CD1c-positive myeloid dendritic cell (primary cell): ENCODE measurements around the gene HCFC1.

Source experiments
- DNase-seq: peaks from one replicate; pipeline ENCODE4 v3.0.0-alpha.2; 2016; ENCODE audit errors: extremely low spot score

The HCFC1 gene

GRCh38 chrX:153924149-153924861, 47.3 kb downstream of the HCFC1 start:
- DNase-seq = peak; percentile 63

- no peak for DNase-seq
Observed at GRCh38 chrX:153922932-153923857, 48.4 kb downstream of the HCFC1 start.

GRCh38 chrX:153921511-153922446, 49.8 kb downstream of the HCFC1 start:
- DNase-seq = no peak

GRCh38 chrX:153921070-153921469, 50.5 kb downstream of the HCFC1 start:
- DNase-seq = no peak

GRCh38 chrX:153920546-153920945, 51.1 kb downstream of the HCFC1 start:
- no peak for DNase-seq

GRCh38 chrX:153919281-153919680, 52.3 kb downstream of the HCFC1 start:
- DNase-seq = no peak

GRCh38 chrX:153917869-153918268, 53.7 kb downstream of the HCFC1 start:
- no peak for DNase-seq

- DNase-seq = no peak
Observed at GRCh38 chrX:153913701-153914100, 57.9 kb downstream of the HCFC1 start.

- DNase-seq = no peak
Observed at GRCh38 chrX:153913211-153913610, 58.4 kb downstream of the HCFC1 start.

GRCh38 chrX:153911798-153912197, 59.8 kb downstream of the HCFC1 start:
- no peak for DNase-seq

GRCh38 chrX:153910446-153910845, 61.2 kb downstream of the HCFC1 start:
- DNase-seq = no peak

GRCh38 chrX:153909980-153910360, 61.6 kb downstream of the HCFC1 start:
- no peak for DNase-seq

GRCh38 chrX:153909024-153909979, 62.3 kb downstream of the HCFC1 start:
- no peak for DNase-seq

GRCh38 chrX:153908219-153908860, 63.3 kb downstream of the HCFC1 start:
- DNase-seq = no peak

- DNase-seq = no peak
Observed at GRCh38 chrX:153907456-153907855, 64.2 kb downstream of the HCFC1 start.

GRCh38 chrX:153906126-153906917, 65.3 kb downstream of the HCFC1 start:
- no peak for DNase-seq

- no peak for DNase-seq
Observed at GRCh38 chrX:153905481-153906095, 66.0 kb downstream of the HCFC1 start.

GRCh38 chrX:153903991-153904957, 67.3 kb downstream of the HCFC1 start, which contains the start of gene AVPR2:
Gene AVPR2 (plus strand): TSS chrX:153904673. CDS start chrX:153905146, 473 bp downstream.
- no peak for DNase-seq
